Mesenteric fat pad (tissue), 1 donor: ENCODE data around the gene FOXD4L6. TPM values are rescaled to one million over a fixed set of nuclear protein-coding genes. Genes with fewer than 3 reads are reported as not detected.
"Not testable (repeated sequence)": the region's sequence is repeated elsewhere in the genome, so short reads cannot be mapped to it uniquely, and the experiment has no call there.

Experiments used
- DNase-seq: peaks from one replicate; pipeline ENCODE4 v3.0.0-alpha.2; 2020; ENCODE audit warnings: low spot score
- total RNA-seq: library from RNA; stranded (reverse); fragmentation: NEBNext Ultra II Directional; extraction: Animal tissue kit (Norgen Biotek cat#: 25700); gene quantifications from one replicate; pipeline ENCODE4 v1.2.1, GENCODE V29; 2021
- donor health status: DM: yes; HTN: yes; CAD: no.

FOXD4L6 gene
- total RNA-seq, 1 donor from 2014 or later = not detected

DNA sequence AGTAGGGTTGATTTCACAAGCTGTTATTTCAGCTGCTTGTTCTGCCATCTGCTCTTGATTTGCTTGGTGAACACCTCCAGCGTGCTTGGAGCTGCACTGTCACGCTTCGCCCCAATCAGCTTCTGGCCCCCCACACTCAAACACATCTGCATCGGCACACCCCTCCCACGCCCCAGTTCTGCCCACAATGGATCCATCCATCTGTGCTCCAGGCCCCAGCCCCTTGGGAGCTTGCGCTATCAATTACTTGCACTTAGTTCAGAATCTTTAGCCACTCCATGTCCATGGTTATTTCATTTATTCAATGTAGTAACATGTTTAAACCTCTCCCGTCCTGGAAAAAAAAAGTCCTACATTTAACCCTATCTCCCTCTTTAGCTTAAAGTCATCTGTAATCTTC is 28.0 kb downstream of the FOXD4L6 start:
- not testable (repeated sequence) for DNase-seq

DNA sequence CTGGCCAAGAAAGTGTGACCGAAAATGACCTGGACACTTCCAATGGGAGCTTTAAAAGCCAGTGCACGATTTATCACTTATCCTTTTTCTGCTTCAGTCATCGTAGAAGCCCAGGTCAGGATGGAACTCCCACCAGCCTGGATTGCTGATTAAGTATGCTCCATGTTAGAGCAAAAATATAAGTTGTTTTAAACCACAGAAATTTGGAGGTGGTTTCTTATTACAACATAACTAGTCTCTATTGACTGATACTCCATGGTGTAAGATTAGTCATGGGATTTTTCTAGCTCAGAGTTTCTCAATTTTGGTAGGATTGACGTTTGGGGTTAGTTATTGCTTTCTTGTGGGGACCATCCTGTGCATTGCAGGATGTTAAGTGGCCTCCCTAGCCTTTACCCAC is 29.7 kb downstream of the FOXD4L6 start:
- not testable (repeated sequence) for DNase-seq

DNA sequence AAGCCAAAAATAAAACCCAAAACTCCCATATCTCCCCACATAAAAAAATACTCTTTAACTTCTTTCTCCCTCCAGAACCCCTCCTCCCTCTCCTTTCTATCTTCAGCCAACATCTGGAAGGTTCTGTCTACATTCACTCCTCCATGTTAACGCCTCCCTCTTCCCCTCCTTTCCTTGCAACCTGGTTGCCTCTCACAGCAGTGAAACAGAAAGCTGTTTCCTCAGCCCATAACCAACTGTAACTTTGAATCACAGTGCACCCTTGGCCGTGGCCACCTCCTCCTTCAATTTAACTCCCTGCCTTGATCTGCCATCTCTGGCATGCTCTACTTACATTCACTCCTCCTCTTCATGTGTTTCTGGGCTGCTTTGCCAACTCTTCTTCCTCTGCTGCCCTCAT is 33.4 kb downstream of the FOXD4L6 start:
- DNase-seq = not testable (repeated sequence)

DNA sequence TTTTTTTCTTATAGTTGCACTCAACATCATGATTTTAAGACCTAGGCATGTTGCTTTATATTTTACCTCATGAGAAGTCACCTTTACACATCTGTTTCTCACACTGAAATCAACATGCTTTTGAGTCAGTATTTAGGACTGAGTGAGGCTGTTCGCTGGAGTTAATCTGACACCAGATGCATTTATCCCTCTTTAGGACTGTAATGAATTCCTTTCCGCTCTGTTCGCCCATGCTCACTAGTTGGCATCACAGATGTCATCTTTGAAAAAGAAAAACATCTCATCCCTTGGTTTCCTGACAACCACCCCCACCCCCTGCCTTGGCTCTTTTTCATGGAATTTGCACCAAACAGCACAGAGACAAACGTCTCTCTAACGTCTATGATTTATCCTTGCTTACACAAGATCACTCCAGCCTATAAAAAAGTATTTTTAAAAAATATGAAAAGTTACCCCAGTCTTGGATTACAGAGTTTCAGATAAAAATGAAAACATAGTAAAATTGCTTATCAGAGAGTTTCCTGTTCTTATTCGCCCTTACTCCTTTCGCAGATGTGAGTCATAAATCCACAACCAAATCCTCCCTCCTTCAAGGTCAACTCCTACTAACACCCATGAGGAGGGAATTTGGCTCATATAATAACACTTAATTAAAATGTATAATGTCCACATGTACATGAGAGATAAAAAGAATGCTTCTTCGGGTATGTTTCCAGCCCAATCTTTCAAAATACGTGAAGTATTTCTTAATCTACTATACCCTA is 34.3 kb downstream of the FOXD4L6 start:
- DNase-seq = not testable (repeated sequence)

DNA sequence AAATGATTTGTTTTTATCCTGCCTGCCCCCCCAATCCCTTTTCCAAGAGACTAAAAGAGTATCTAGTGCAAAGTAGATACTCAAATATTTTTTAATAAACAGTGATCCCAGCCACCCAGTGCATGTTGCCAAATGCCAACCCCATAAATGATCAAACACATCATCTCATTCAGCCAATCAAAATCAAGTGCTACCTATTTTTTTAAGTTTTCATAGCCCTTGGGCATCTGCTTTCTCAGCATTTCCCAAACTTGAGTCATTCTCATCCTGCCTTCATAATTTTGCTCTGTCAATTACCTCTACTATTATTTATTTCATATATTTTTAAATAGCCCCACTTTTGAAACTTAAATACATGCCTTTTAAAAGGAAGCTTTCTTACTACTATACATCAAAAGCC is 37.6 kb downstream of the FOXD4L6 start:
- DNase-seq = not testable (repeated sequence)

DNA sequence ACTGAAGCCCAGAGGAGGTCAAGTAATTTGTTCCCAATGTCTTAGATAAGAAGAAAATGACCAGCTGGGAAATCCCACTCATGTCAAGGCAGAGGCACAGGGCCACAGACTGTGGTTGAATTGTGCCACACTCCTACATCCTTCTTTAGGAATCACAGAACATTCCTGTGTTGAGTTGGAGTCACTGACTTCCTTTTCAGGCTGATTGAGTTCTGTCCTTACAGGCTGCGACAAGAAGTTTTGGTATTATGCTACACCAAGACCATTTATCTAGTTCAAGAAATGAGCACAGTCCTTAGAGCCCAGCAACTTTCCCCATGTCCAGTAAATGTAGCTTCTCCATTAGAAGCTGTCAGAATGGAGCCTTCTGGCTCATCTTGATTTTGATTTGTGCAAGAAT is 38.1 kb downstream of the FOXD4L6 start:
- not testable (repeated sequence) for DNase-seq

DNA sequence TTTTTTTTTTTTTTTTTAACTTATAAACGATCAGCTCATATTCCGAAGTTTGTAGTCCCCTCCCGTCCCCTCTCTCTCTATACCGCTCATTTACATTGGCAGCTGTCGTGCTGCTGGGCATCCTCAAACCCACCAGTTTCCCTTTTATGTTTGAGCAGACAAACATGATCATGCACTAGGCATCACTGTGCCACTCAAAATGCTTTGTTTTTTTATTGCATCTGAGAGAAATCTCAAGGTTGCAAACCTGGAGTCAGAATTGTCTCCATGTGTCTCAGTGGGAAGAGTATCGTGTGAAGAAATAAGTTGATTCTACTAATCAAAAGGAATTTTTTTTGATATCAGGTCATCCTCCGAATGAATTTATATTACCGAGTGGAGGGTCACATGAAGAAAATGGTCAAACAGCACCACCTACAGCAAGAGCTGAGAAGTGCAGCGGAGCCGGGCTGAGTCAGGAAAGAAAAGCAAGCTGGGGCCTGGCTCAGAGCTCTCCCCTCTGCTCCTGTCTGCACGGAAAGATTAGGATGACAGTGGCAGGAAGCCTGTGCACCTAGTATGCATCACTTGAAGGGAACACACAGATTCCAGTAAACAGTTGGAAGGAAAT is 39.9 kb downstream of the FOXD4L6 start:
- DNase-seq = not testable (repeated sequence)

DNA sequence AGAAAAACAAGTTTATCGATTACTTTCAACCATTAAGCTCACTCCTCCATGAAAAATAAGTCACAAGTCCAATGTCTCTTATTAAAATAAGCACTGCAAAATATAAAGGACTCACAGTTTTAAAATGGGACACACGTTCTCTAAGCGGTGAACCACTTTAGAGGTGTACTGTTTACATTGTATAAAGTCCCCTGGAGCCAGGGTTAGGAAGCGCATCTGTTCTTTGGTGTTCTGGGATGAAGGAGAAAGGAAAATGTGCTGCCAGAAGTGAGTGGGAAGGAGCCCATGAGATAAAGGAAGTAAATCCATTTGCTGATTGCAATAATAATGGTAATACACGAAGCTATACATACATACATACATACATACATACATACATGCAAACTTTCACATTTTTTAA is 40.6 kb downstream of the FOXD4L6 start:
- not testable (repeated sequence) for DNase-seq

DNA sequence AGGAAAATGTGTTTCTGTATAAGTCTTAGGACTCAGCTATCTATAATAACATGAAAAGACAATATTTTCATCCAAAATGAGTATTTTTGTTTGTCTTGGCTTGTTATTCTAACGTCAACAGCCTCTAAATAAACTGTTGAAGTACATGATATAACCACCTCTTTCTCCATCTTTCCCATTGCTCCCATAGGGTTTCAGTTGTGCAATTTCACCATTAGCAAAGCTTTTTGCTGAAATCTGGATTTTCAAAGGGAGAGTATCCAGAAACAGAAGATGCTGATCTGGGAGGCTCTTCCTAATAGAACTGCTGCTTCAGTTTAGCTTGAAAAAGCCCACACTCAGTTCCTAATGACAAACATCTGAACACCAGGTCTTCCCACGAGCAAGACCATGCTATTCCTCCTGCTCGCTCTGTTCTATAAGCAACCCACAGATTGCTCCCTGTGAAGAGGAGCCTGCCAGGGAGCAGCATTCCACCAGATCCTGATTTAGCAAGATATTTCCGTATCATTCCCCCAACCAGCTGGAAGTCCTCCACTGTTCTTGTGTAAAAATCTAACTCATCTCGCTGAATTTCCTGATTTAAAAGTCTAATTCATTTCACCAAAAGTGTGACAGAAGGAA is 41.2 kb downstream of the FOXD4L6 start:
- not testable (repeated sequence) for DNase-seq

DNA sequence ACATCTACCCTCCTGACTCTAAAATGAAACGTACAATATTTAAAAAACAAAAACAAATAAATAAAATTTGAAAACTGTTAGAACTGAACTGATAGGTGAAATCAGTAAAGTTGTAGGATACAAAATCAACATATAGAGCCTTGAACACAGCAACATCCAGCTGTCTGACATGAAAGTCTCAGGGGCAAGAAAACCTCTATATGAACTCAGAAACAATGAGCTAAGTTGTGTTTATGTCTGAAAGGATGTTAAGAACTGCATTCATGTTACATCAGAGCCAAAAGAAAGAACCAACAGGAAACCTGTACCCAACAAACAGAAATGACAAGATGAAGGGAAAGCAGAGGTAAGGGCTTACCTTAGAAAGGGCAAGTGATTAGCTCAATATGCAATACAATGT is 41.8 kb downstream of the FOXD4L6 start:
- not testable (repeated sequence) for DNase-seq

DNA sequence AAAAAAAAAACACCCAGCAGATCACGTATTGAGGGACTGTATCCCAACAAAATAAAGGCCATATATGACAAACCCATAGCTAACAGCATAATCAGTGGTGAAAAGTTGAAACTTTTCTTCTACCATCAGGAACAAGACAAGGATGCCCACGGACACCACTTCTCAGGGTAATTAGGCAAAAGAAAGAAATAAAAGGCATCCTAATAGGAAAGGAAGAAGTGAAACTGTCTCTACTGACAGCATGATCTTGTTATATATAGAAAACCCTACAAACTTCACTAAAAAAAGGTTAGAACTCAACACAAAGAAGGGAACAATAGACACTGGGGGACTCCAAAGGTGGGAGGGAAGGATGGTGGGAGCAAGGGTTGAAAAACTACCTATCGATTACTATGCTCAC is 42.3 kb downstream of the FOXD4L6 start:
- not testable (repeated sequence) for DNase-seq

DNA sequence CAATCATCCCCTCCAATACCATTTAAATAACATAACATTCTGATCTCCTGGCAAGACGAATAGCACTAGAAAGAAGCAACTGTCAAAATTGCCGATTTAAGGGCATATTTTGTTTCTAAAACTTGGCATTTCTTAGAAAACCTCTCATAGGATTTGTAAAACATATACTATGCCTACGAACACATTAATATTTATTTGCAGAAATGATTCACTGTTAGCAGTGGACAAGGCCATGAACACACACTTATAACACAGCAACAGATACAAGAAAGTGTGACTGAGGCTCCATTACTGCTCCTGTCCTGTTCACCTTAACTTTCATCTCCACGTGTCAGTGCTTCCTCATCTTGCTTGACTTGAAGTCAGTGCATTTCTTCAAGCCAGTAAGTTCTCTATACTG is 46.1 kb downstream of the FOXD4L6 start:
- DNase-seq = not testable (repeated sequence)

DNA sequence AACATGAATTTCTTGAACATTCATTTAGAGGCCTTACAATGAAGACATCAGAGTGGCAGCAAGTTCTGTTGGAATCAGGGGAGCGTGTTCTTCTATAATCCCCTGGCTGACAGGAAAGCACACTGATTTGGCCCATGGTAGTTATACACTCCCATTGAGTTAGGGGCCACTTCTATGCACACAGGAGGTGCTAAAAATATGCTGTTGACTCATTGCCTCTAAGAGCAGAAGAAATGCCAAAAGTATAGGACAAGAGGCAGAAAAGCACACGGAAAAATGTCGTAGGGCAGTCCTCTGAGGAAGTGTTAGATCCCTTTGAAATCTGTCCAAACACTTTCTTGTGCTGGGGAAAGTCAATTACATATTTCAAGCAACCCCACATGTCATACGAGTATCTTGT is 49.0 kb downstream of the FOXD4L6 start:
- not testable (repeated sequence) for DNase-seq

DNA sequence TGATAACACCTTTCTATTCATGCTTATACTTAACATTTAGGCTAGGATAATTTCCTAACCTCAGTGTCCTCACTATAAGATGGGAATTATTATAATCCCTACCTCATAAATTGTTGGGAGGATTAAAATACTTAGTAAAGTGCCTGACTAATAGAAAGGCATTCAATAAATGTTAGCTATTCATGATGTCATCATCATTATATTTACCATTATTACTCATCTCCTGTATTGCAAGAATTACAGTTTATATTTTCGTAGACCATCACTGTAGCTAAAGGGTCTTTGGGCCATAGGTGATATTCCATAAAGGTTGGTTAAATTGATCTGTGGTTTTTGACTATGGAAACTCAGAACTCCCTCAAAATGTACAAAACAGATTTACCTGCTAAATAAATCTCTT is 50.9 kb downstream of the FOXD4L6 start:
- DNase-seq = not testable (repeated sequence)

Other genes starting within 250 kb of the FOXD4L6 start
- 3.8 TPM for gene ZNG1F, start 60.6 kb upstream of the FOXD4L6 start, total RNA-seq